ENCODE data around the gene KLF7.

The KLF7 gene

DNA sequence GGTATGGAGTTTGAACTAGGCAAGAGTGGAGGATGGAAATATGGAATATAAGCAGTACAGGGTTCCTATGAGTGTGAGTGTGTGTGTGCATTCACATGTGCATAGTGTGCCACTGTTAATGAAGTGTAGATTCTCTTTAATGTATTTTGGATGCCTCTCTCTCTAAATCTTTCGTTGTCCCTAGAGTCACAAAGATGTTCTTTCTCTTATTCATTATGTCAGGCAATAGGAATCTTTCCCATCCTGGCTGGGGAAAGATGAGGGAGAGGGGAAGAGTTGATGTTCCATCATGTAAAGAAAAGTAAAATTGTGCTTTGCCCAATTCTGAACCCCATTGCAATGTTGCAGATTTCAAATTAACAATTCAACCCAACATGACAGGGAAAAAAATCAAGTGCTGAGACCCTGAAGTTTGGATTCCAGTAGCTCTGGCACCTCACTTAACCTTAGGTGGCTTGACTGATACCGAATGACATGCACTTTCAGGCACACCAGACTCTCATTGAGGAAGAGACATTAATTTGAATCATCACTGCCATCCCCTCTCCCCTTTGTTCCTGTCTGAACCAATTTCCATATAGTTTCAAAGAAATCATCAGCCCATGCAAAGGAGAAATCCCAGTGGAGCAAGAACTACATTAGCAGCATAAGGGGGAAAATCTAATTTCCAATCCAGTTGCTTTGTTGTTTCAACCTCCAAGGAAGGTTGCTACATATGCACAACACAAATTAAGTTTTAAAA is 28.0 kb downstream of the KLF7 start:
- Histone ChIP-seq H3K36me3 (ENCODE audit: control insufficient read depth in 5 of 5, insufficient read depth in 5 of 5, low read length in 5 of 5) (peaks cover 0 to 2% (median 0%) of the 10 kb centered on the region in 5 donors), H3K9ac (ENCODE audit: low read length in 5 of 5) (no peak overlapping the region), H3K9me3 (ENCODE audit: control insufficient read depth in 5 of 5, low read length in 5 of 5) (no peaks in the 10 kb centered on the region), H3K27ac (ENCODE audit: low read depth, low read length) (no peak overlapping the region), H3K27me3 (ENCODE audit: control insufficient read depth in 5 of 5, insufficient read depth in 4 of 5, low read length in 5 of 5) (no peaks in the 10 kb centered on the region), H3K4me1 (ENCODE audit: control insufficient read depth in 5 of 5, insufficient read depth in 5 of 5, low read length in 5 of 5) (peaks cover 23 to 88% (median 77%) of the 10 kb centered on the region in 5 donors), H3K4me3 (ENCODE audit: low read depth in 1 of 5, low read length in 5 of 5) (no peak overlapping the region)

DNA sequence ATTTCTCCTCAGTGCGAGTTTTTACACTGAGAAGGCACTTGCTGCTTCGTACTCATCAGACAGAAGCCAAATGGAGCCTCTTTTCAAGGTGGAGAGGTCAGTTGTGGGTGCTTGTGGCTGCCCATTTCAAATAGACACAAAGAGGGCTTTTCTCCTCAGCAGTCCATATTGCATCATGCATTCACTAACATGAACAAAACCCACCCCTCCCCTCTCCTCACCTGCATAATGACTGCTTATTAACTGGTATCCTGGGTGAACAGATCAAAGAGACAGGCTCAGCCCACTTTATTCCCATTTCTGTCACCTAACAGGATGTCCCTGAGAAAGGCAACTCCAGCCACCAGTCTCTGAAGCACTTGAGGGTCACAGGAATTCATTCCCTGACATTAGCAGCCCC is 28.9 kb downstream of the KLF7 start:
- H3K4me3 ChIP-seq (ENCODE audit: low read depth in 1 of 5, low read length in 5 of 5), result no peak overlapping the region
- peaks cover 17 to 86% (median 74%) of the 10 kb centered on the region in 5 donors for H3K4me1 ChIP-seq (ENCODE audit: control insufficient read depth in 5 of 5, insufficient read depth in 5 of 5, low read length in 5 of 5)
- peak overlapping the region; percentile 88 for H3K27ac ChIP-seq (ENCODE audit: low read depth, low read length)

DNA sequence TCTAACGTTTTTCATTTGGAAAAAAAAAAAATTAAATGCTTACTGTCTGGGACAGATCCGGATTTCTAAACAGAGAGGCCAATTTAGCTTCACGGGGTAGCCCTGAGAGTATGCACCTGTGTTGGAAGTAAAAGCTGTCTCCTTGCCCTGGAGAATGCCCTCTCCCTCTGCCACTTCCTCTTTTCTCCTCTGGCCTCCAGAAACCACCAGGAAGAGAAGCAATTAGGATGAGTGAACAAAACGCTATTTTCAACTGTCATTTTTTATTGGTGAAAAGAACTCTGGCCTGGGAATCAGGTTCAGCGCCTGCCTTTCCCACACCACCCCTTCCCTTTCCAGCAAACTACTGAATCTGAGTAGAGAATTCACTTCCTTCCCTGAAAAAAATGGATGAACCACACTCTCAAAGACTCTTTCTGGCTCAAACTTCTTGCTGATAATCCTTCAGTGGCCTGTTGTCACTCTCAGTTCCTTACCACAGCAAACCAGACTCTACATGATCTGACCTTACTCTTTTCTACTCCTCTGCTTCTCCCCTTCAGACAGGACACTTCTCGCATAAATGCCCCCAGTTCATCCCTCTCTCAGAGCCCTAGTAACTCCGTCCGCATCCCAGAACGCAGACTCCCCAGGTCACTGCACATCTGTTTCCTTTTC is 29.8 kb downstream of the KLF7 start:
- H3K36me3 ChIP-seq (ENCODE audit: control insufficient read depth in 5 of 5, insufficient read depth in 5 of 5, low read length in 5 of 5), result peaks cover 0 to 2% (median 0%) of the 10 kb centered on the region in 5 donors
- peaks cover 14 to 79% (median 65%) of the 10 kb centered on the region in 5 donors for H3K4me1 ChIP-seq (ENCODE audit: control insufficient read depth in 5 of 5, insufficient read depth in 5 of 5, low read length in 5 of 5)
- H3K4me3 ChIP-seq (ENCODE audit: low read depth in 1 of 5, low read length in 5 of 5), result no peak overlapping the region
- H3K9ac ChIP-seq (ENCODE audit: low read length in 5 of 5), result peak overlapping the region in 1 of 5 donors; percentile 18
- no peaks in the 10 kb centered on the region for H3K9me3 ChIP-seq (ENCODE audit: control insufficient read depth in 5 of 5, low read length in 5 of 5)
- peak overlapping the region; percentile 88 for H3K27ac ChIP-seq (ENCODE audit: low read depth, low read length)
- no peaks in the 10 kb centered on the region for H3K27me3 ChIP-seq (ENCODE audit: control insufficient read depth in 5 of 5, insufficient read depth in 4 of 5, low read length in 5 of 5)

More for the DNA sequence above, 28.9 kb downstream of the KLF7 start:
- H3K9me3 ChIP-seq (ENCODE audit: control insufficient read depth in 5 of 5, low read length in 5 of 5), result no peaks in the 10 kb centered on the region
- H3K9ac ChIP-seq (ENCODE audit: low read length in 5 of 5), result no peak overlapping the region
- peaks cover 0 to 2% (median 0%) of the 10 kb centered on the region in 5 donors for H3K36me3 ChIP-seq (ENCODE audit: control insufficient read depth in 5 of 5, insufficient read depth in 5 of 5, low read length in 5 of 5)
- no peaks in the 10 kb centered on the region for H3K27me3 ChIP-seq (ENCODE audit: control insufficient read depth in 5 of 5, insufficient read depth in 4 of 5, low read length in 5 of 5)

DNA sequence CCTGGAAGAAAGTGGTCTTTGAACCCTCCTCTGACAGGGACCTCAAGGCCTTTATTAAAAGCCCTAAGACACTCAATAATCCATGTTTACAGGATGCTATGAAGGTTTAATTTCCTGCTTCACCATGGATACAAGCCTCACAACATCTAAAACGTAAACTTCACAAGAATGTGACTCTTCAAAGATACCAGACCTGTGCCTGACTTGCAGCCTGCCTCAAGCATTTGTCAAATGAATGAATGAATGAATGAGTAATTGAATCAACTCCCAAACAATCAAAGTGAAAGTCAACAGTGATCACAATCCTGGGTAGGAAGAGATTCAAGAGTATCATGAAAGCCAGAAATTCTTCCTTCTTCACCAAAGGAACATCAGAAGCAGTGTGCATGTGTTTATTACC is 30.4 kb downstream of the KLF7 start:
- Histone ChIP-seq H3K4me1 (ENCODE audit: control insufficient read depth in 5 of 5, insufficient read depth in 5 of 5, low read length in 5 of 5) (peaks cover 14 to 79% (median 60%) of the 10 kb centered on the region in 5 donors), H3K36me3 (ENCODE audit: control insufficient read depth in 5 of 5, insufficient read depth in 5 of 5, low read length in 5 of 5) (peaks cover 0 to 2% (median 0%) of the 10 kb centered on the region in 5 donors), H3K27ac (ENCODE audit: low read depth, low read length) (peak overlapping the region; percentile 88), H3K9ac (ENCODE audit: low read length in 5 of 5) (no peak overlapping the region), H3K9me3 (ENCODE audit: control insufficient read depth in 5 of 5, low read length in 5 of 5) (no peaks in the 10 kb centered on the region), H3K4me3 (ENCODE audit: low read depth in 1 of 5, low read length in 5 of 5) (no peak overlapping the region), H3K27me3 (ENCODE audit: control insufficient read depth in 5 of 5, insufficient read depth in 4 of 5, low read length in 5 of 5) (no peaks in the 10 kb centered on the region)

DNA sequence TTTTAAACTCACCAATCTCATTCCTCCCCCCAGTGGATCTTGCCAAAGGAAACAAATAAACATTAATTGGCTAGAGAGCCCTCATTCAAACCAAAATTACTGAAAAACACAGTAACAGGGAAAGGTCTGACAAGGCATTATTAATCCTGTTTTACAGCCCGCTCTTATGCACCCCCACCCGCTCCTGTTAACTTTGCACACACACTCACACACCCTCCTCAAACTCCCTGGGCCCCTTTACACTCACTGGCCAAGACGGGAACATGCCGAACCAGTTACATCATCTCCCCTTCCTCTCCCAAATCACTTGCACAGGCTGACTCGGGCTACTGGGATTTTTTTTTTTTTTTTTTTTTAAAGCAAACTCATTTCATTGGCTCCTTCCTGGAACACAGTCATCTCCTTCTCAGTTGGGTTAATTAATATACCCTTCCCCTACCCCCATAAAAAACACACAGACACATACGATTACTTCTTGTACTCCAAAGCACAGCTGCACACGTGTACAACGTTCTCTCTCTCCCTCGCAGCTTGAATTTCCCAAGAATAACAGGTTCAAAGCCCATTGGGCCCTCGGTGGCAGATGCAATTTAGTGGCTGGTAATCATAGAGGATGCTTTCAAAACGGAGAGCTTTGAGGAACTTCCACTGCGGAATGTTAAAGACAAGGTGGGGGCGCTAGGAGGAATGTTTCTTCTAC is 31.8 kb downstream of the KLF7 start:
- H3K4me3 ChIP-seq (ENCODE audit: low read depth in 1 of 5, low read length in 5 of 5), result peak overlapping the region in 3 of 5 donors; percentile 20 to 33 (median 23)

DNA sequence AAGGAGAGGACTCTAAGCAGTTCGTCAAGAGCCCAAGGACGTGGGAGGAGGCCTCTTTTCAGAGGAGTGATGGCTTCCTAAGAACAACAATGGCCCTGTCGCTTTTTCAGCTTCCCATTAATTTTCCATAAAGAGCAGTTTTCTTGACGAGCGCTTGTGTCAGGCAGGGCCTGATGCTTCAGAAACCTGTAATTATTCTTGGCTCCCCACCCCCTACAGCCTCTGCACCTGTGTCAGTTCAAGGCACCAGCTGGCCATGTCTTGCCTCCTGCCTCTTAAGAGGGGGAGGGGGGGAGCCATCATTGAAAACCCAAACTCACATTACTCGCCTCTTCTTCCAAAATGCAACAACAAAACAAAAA is 32.3 kb downstream of the KLF7 start:
- peaks cover 14 to 72% (median 62%) of the 10 kb centered on the region in 5 donors for H3K4me1 ChIP-seq (ENCODE audit: control insufficient read depth in 5 of 5, insufficient read depth in 5 of 5, low read length in 5 of 5)
- no peaks in the 10 kb centered on the region for H3K9me3 ChIP-seq (ENCODE audit: control insufficient read depth in 5 of 5, low read length in 5 of 5)
- H3K36me3 ChIP-seq (ENCODE audit: control insufficient read depth in 5 of 5, insufficient read depth in 5 of 5, low read length in 5 of 5), result no peaks in the 10 kb centered on the region
- no peaks in the 10 kb centered on the region for H3K27me3 ChIP-seq (ENCODE audit: control insufficient read depth in 5 of 5, insufficient read depth in 4 of 5, low read length in 5 of 5)
- H3K27ac ChIP-seq (ENCODE audit: low read depth, low read length), result peak overlapping the region; percentile 92
- peak overlapping the region in 3 of 5 donors; percentile 7 to 20 (median 11) for H3K4me3 ChIP-seq (ENCODE audit: low read depth in 1 of 5, low read length in 5 of 5)
- H3K9ac ChIP-seq (ENCODE audit: low read length in 5 of 5), result peak overlapping the region in 3 of 5 donors; percentile 27 to 60 (median 53)

More for the DNA sequence above, 31.8 kb downstream of the KLF7 start:
- no peaks in the 10 kb centered on the region for H3K9me3 ChIP-seq (ENCODE audit: control insufficient read depth in 5 of 5, low read length in 5 of 5)
- peak overlapping the region in 3 of 5 donors; percentile 53 to 62 (median 60) for H3K9ac ChIP-seq (ENCODE audit: low read length in 5 of 5)
- peaks cover 0 to under 1% (median 0%) of the 10 kb centered on the region in 5 donors for H3K36me3 ChIP-seq (ENCODE audit: control insufficient read depth in 5 of 5, insufficient read depth in 5 of 5, low read length in 5 of 5)
- H3K27ac ChIP-seq (ENCODE audit: low read depth, low read length), result peak overlapping the region; percentile 92
- peaks cover 14 to 73% (median 61%) of the 10 kb centered on the region in 5 donors for H3K4me1 ChIP-seq (ENCODE audit: control insufficient read depth in 5 of 5, insufficient read depth in 5 of 5, low read length in 5 of 5)
- H3K27me3 ChIP-seq (ENCODE audit: control insufficient read depth in 5 of 5, insufficient read depth in 4 of 5, low read length in 5 of 5), result no peaks in the 10 kb centered on the region

DNA sequence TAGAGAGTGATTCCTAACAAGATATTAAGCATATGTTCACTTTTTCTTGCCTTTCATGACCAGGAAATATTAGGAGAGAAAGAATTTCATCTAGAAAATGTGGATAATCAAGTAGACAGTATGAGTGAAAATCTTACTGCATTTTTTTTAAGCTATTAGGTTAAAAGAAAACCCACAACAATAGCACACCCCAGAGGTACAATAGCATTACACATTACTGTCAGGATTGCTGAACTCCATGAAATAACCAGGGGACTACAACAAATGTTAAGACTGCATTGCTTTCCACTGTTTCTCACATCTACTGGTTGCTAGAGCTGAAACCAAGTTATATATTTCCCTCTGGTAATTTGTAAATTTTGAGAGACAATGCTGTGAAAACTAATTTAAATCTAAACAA is 33.7 kb downstream of the KLF7 start:
- peak overlapping the region; percentile 92 for H3K27ac ChIP-seq (ENCODE audit: low read depth, low read length)
- peaks cover 14 to 61% (median 50%) of the 10 kb centered on the region in 5 donors for H3K4me1 ChIP-seq (ENCODE audit: control insufficient read depth in 5 of 5, insufficient read depth in 5 of 5, low read length in 5 of 5)

DNA sequence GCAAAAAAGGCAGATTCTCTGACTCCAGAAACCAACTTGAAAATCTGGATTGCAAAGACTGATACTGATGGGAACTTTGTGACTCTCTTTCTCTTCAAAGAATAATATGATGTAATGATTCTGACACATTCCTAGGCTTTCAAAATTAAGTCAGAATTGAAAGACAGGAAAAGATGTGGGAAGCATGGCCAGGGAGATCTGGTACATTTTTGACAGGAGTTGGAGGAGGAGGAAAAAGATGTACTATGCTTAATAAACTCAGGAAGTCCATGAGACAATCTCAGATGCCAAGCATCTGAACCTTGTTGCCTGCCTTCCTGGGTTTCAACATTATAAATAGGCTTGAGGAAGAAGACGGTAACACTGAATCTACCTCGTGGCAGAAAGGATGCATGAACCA is 34.2 kb downstream of the KLF7 start:
- H3K27me3 ChIP-seq (ENCODE audit: control insufficient read depth in 5 of 5, insufficient read depth in 4 of 5, low read length in 5 of 5), result no peaks in the 10 kb centered on the region
- H3K36me3 ChIP-seq (ENCODE audit: control insufficient read depth in 5 of 5, insufficient read depth in 5 of 5, low read length in 5 of 5), result no peaks in the 10 kb centered on the region
- H3K4me1 ChIP-seq (ENCODE audit: control insufficient read depth in 5 of 5, insufficient read depth in 5 of 5, low read length in 5 of 5), result peaks cover 14 to 58% (median 45%) of the 10 kb centered on the region in 5 donors
- H3K4me3 ChIP-seq (ENCODE audit: low read depth in 1 of 5, low read length in 5 of 5), result no peak overlapping the region
- peak overlapping the region; percentile 92 for H3K27ac ChIP-seq (ENCODE audit: low read depth, low read length)
- no peaks in the 10 kb centered on the region for H3K9me3 ChIP-seq (ENCODE audit: control insufficient read depth in 5 of 5, low read length in 5 of 5)
- H3K9ac ChIP-seq (ENCODE audit: low read length in 5 of 5), result no peak overlapping the region

More for the DNA sequence above, 33.7 kb downstream of the KLF7 start:
- Histone ChIP-seq H3K9me3 (ENCODE audit: control insufficient read depth in 5 of 5, low read length in 5 of 5) (no peaks in the 10 kb centered on the region), H3K4me3 (ENCODE audit: low read depth in 1 of 5, low read length in 5 of 5) (no peak overlapping the region), H3K27me3 (ENCODE audit: control insufficient read depth in 5 of 5, insufficient read depth in 4 of 5, low read length in 5 of 5) (no peaks in the 10 kb centered on the region), H3K9ac (ENCODE audit: low read length in 5 of 5) (no peak overlapping the region), H3K36me3 (ENCODE audit: control insufficient read depth in 5 of 5, insufficient read depth in 5 of 5, low read length in 5 of 5) (no peaks in the 10 kb centered on the region)

DNA sequence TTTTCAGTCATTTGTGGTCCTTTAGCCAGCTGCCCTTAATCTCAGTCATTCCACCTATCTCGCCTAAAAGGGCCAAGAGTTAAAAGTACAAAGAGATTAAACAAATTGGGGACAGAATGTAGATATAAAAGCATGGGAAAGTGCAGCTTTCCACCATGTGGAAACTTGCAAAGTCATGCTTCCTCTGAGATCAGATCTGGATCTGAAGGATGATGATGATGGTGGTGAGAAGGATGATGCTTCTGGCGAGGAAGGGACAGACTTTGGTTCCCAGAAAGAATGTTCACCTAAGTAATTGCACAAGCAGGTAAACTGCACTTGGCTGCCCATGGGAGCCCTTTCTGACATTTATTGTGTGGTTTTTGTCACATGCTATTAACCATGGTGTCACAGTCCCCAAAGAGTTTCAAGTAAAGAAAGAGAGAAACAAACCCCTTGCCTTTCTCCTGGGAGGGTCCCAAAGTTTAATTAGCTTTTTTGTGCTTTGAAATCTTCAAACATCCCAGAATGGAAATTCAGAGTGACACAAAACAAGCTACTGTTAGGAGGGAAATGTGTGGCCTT is 34.7 kb downstream of the KLF7 start:
- Histone ChIP-seq H3K4me3 (ENCODE audit: low read depth in 1 of 5, low read length in 5 of 5) (no peak overlapping the region), H3K9me3 (ENCODE audit: control insufficient read depth in 5 of 5, low read length in 5 of 5) (no peaks in the 10 kb centered on the region), H3K36me3 (ENCODE audit: control insufficient read depth in 5 of 5, insufficient read depth in 5 of 5, low read length in 5 of 5) (no peaks in the 10 kb centered on the region), H3K27ac (ENCODE audit: low read depth, low read length) (peak overlapping the region; percentile 92), H3K27me3 (ENCODE audit: control insufficient read depth in 5 of 5, insufficient read depth in 4 of 5, low read length in 5 of 5) (no peaks in the 10 kb centered on the region), H3K9ac (ENCODE audit: low read length in 5 of 5) (no peak overlapping the region), H3K4me1 (ENCODE audit: control insufficient read depth in 5 of 5, insufficient read depth in 5 of 5, low read length in 5 of 5) (peaks cover 13 to 54% (median 40%) of the 10 kb centered on the region in 5 donors)

All from subcutaneous abdominal adipose tissue (tissue), 5 donors.